T-cell (primary cell): ENCODE measurements around the gene CLASRP. TPM values are rescaled to one million over a fixed set of nuclear protein-coding genes. Genes with fewer than 3 reads are reported as not detected.

Experiments used
- ATAC-seq, 4 experiments: fragments of 200-7000 bp in 3 of 4; fragments of 150-1000 bp in 1 of 4; cut with Tn5 transposase; replicated peaks in 1 of 4; 1 replicate in 3 of 4; 2 replicates in 1 of 4; pipeline ENCODE4 v1.10.0; 2021; ENCODE audit warnings: moderate library complexity in 3 of 4, mild to moderate bottlenecking in 2 of 4, moderate number of reproducible peaks in 1 of 4
- CTCF ChIA-PET, 2 donors: fragments of 300-600 bp; sonication (Branson Sonifier 250); formaldehyde crosslinking; loops; one replicate each; lab custom pipeline; 2022; ENCODE audit warnings: antibody characterized with exemption in 2 of 2; lab: Charles Lee
- POLR2A ChIA-PET, 2 donors: fragments of 300-600 bp; sonication (Branson Sonifier 250); formaldehyde crosslinking; loops; one replicate each; lab custom pipeline; 2022; ENCODE audit warnings: antibody characterized with exemption in 2 of 2; lab: Charles Lee
- DNase-seq, 35 experiments: peaks; one replicate each; pipeline versions ENCODE4 v3.0.0 to v3.0.0-alpha.2; 2013 to 2023
- H3K27ac ChIP-seq: one replicate; pipeline ENCODE4 v1.5.1; 2013; ENCODE audit warnings: low read length
- H3K27me3 ChIP-seq, 2 experiments: replicated peaks in 1 of 2; 1 replicate in 1 of 2; 2 replicates in 1 of 2; pipeline versions ENCODE4 v1.6.1 to v1.7.0; 2013; ENCODE audit warnings: low read length in 1 of 2, mixed read lengths in 1 of 2; ENCODE audit not compliant: control insufficient read depth in 2 of 2, insufficient read depth in 2 of 2; ENCODE audit errors: extremely low read depth in 1 of 2
- H3K36me3 ChIP-seq, 2 donors: 1 replicate in 1 of 2; 2 replicates in 1 of 2; pipeline versions ENCODE4 v1.6.1 to v1.7.0; 2013; ENCODE audit warnings: low read length in 1 of 2; ENCODE audit not compliant: control insufficient read depth in 2 of 2, insufficient read depth in 1 of 2; ENCODE audit errors: extremely low read depth in 1 of 2
- H3K4me1 ChIP-seq, 2 experiments: 1 replicate in 1 of 2; 2 replicates in 1 of 2; pipeline versions ENCODE4 v1.6.1 to v1.7.0; 2013; ENCODE audit warnings: low read length in 2 of 2, mixed read lengths in 1 of 2; ENCODE audit not compliant: insufficient read depth in 2 of 2, control insufficient read depth in 1 of 2; ENCODE audit errors: extremely low read depth in 1 of 2
- H3K4me3 ChIP-seq, 2 donors: 1 replicate in 1 of 2; 2 replicates in 1 of 2; pipeline versions ENCODE4 v1.5.1 to v1.7.0; 2013; ENCODE audit warnings: mild to moderate bottlenecking in 2 of 2, low read length in 1 of 2, moderate library complexity in 1 of 2; ENCODE audit not compliant: control insufficient read depth in 1 of 2; ENCODE audit errors: extremely low read depth in 1 of 2
- H3K9me3 ChIP-seq: 2 replicates; pipeline ENCODE4 v1.7.0; 2013
- H3K27ac Mint-ChIP-seq, 2 donors: one replicate each; pipeline ENCODE4 v1.8.0; 2020 to 2021; ENCODE audit warnings: mild to moderate bottlenecking in 2 of 2, mixed read lengths in 2 of 2
- H3K27me3 Mint-ChIP-seq, 2 donors: one replicate each; pipeline ENCODE4 v1.8.0; 2021 to 2022; ENCODE audit warnings: mixed read lengths in 2 of 2
- H3K36me3 Mint-ChIP-seq: one replicate; pipeline ENCODE4 v1.8.0; 2021; ENCODE audit warnings: mixed read lengths
- H3K4me1 Mint-ChIP-seq, 3 donors: one replicate each; pipeline ENCODE4 v1.8.0; 2020 to 2022; ENCODE audit warnings: mixed read lengths in 3 of 3, mild to moderate bottlenecking in 1 of 3
- H3K4me3 Mint-ChIP-seq, 3 donors: one replicate each; pipeline ENCODE4 v1.8.0; 2020 to 2022; ENCODE audit warnings: mild to moderate bottlenecking in 3 of 3, mixed read lengths in 3 of 3, moderate library complexity in 3 of 3
- H3K9me3 Mint-ChIP-seq, 3 donors: one replicate each; pipeline ENCODE4 v1.8.0; 2020 to 2022; ENCODE audit warnings: mixed read lengths in 3 of 3
- WGBS: methylation state at CpG from one replicate; pipeline ENCODE4 v1.1.5; 2013; ENCODE audit warnings: missing lambda C conversion rate; ENCODE audit not compliant: insufficient coverage; 5-methylcytosine and 5-hydroxymethylcytosine counted together
- total RNA-seq, 35 experiments: library from RNA in 6 of 35; stranded (reverse) in 6 of 35; fragments of 120-200 nt in 1 of 35; gene quantifications; one replicate each; pipeline versions ENCODE4 v1.2.1 to v1.2.4 and lab custom pipeline; 2013 to 2026

CLASRP gene
- total RNA-seq, 5 donors from 2014 or later (not counting 1 experiment from before 2014, with no cell fraction given) = 141 to 153 (median 149) TPM

- Histone ChIP-seq H3K27me3 (no peaks in the 10 kb centered on the region), H3K9me3 (no peaks in the 10 kb centered on the region), H3K36me3 (peaks cover 8 to 58% of the 10 kb centered on the region in 2 donors), H3K4me3 (no peak overlapping the region), H3K4me1 (peaks cover 8 to 53% of the 10 kb centered on the region in 2 experiments), H3K27ac (no peak overlapping the region)
- Mint-ChIP-seq H3K4me1 (peaks cover 44 to 48% (median 46%) of the 10 kb centered on the region in 3 donors), H3K4me3 (peak overlapping the region; percentile 37 to 100 (median 96)), H3K36me3 (peaks cover 25% of the 10 kb centered on the region), H3K27me3 (no peaks in the 10 kb centered on the region), H3K9me3 (no peaks in the 10 kb centered on the region), H3K27ac (peak overlapping the region in 1 of 2 donors; percentile 55)
- ChIA-PET CTCF (interaction anchor here in 1 of 2 donors (1.1 kb wide), 1 partner anchor 19 kb away, joined by 3 read pairs; no protein-coding TSS in a partner anchor), POLR2A (no interaction called here)
- 90% methylated on average over 2 of the region's 6 CpGs for WGBS
- ATAC-seq = no peak
- DNase-seq = no peak
These were observed 2.3 kb downstream of the CLASRP start for GRCh38 chr19:45041125-45041524.

- ChIA-PET CTCF (no interaction called here), POLR2A (no interaction called here)
- H3K4me3 Mint-ChIP-seq = no peak overlapping the region
- Histone ChIP-seq H3K9me3 (no peaks in the 10 kb centered on the region), H3K4me1 (peaks cover 2 to 39% of the 10 kb centered on the region in 2 experiments), H3K27me3 (no peaks in the 10 kb centered on the region), H3K36me3 (peaks cover 8 to 57% of the 10 kb centered on the region in 2 donors), H3K27ac (no peak overlapping the region), H3K4me3 (no peak overlapping the region)
- WGBS = 96% methylated on average over 12 of the region's 14 CpGs
- H3K27me3 Mint-ChIP-seq = no peaks in the 10 kb centered on the region
- ATAC-seq = no peak
- peaks cover 53 to 61% (median 53%) of the 10 kb centered on the region in 3 donors for H3K4me1 Mint-ChIP-seq
- peaks cover 24% of the 10 kb centered on the region for H3K36me3 Mint-ChIP-seq
- DNase-seq = no peak
- no peaks in the 10 kb centered on the region for H3K9me3 Mint-ChIP-seq
- no peak overlapping the region for H3K27ac Mint-ChIP-seq
These were observed 7.0 kb downstream of the CLASRP start for GRCh38 chr19:45045671-45046353.

GRCh38 chr19:45046355-45046754, 7.5 kb downstream of the CLASRP start:
- no peaks in the 10 kb centered on the region for H3K9me3 Mint-ChIP-seq
- H3K4me1 ChIP-seq = peaks cover 2 to 34% of the 10 kb centered on the region in 2 experiments
- H3K36me3 ChIP-seq = peaks cover 8 to 52% of the 10 kb centered on the region in 2 donors
- H3K4me3 Mint-ChIP-seq = no peak overlapping the region
- no peak overlapping the region for H3K27ac ChIP-seq
- no peak for ATAC-seq
- H3K4me1 Mint-ChIP-seq = peaks cover 50 to 56% (median 51%) of the 10 kb centered on the region in 3 donors
- DNase-seq = no peak
- WGBS = 86% methylated on average over 2 of the region's 7 CpGs
- peak overlapping the region in 1 of 2 donors; percentile 28 for H3K27ac Mint-ChIP-seq
- peaks cover 21% of the 10 kb centered on the region for H3K36me3 Mint-ChIP-seq
- ChIA-PET POLR2A (no interaction called here), CTCF (no interaction called here)
- no peaks in the 10 kb centered on the region for H3K27me3 ChIP-seq
- no peaks in the 10 kb centered on the region for H3K9me3 ChIP-seq
- H3K4me3 ChIP-seq = no peak overlapping the region
- no peaks in the 10 kb centered on the region for H3K27me3 Mint-ChIP-seq

- no peaks in the 10 kb centered on the region for H3K9me3 Mint-ChIP-seq
- ATAC-seq (peak in 1 of 4 experiments; percentile 61), DNase-seq (no peak)
- Histone ChIP-seq H3K36me3 (peaks cover 11 to 48% of the 10 kb centered on the region in 2 donors), H3K4me3 (no peak overlapping the region), H3K9me3 (no peaks in the 10 kb centered on the region), H3K27me3 (no peaks in the 10 kb centered on the region), H3K4me1 (peaks cover 2 to 26% of the 10 kb centered on the region in 2 experiments), H3K27ac (no peak overlapping the region)
- no peaks in the 10 kb centered on the region for H3K27me3 Mint-ChIP-seq
- peak overlapping the region; percentile 77 to 82 for H3K27ac Mint-ChIP-seq
- peaks cover 43 to 48% (median 46%) of the 10 kb centered on the region in 3 donors for H3K4me1 Mint-ChIP-seq
- peaks cover 17% of the 10 kb centered on the region for H3K36me3 Mint-ChIP-seq
- CTCF ChIA-PET = no interaction called here
- H3K4me3 Mint-ChIP-seq = peak overlapping the region in 2 of 3 donors; percentile 7 to 21
- POLR2A ChIA-PET = interaction anchor here (0.6 to 0.8 kb wide), 2 partner anchors 12 to 326 kb away, joined by 3 read pairs; no protein-coding TSS in a partner anchor
- no CpG with 5 or more reads among the region's 7 CpGs for WGBS
These were observed 8.4 kb downstream of the CLASRP start for GRCh38 chr19:45047188-45047797.

GRCh38 chr19:45049073-45049736, 10.4 kb downstream of the CLASRP start:
- DNase-seq = no peak
- CTCF ChIA-PET = no interaction called here
- H3K4me3 Mint-ChIP-seq = no peak overlapping the region
- peaks cover 15 to 54% of the 10 kb centered on the region in 2 donors for H3K36me3 ChIP-seq
- H3K9me3 ChIP-seq = no peaks in the 10 kb centered on the region
- ATAC-seq = no peak
- H3K27ac Mint-ChIP-seq = peak overlapping the region in 1 of 2 donors; percentile 55
- peaks cover 25% of the 10 kb centered on the region for H3K36me3 Mint-ChIP-seq
- H3K4me3 ChIP-seq = no peak overlapping the region
- H3K27me3 ChIP-seq = no peaks in the 10 kb centered on the region
- POLR2A ChIA-PET = no interaction called here
- H3K9me3 Mint-ChIP-seq = no peaks in the 10 kb centered on the region
- peaks cover 41 to 48% (median 46%) of the 10 kb centered on the region in 3 donors for H3K4me1 Mint-ChIP-seq
- H3K27ac ChIP-seq = no peak overlapping the region
- H3K4me1 ChIP-seq = peaks cover 2 to 22% of the 10 kb centered on the region in 2 experiments
- no peaks in the 10 kb centered on the region for H3K27me3 Mint-ChIP-seq
- 87% methylated on average over 8 of the region's 8 CpGs for WGBS

- DNase-seq (no peak), ATAC-seq (no peak)
- no peaks in the 10 kb centered on the region for H3K9me3 Mint-ChIP-seq
- peaks cover 2 to 16% of the 10 kb centered on the region in 2 experiments for H3K4me1 ChIP-seq
- H3K9me3 ChIP-seq = no peaks in the 10 kb centered on the region
- H3K27ac Mint-ChIP-seq = peak overlapping the region in 1 of 2 donors; percentile 2
- no peak overlapping the region for H3K27ac ChIP-seq
- H3K36me3 Mint-ChIP-seq = peaks cover 30% of the 10 kb centered on the region
- no peaks in the 10 kb centered on the region for H3K27me3 Mint-ChIP-seq
- CTCF ChIA-PET = interaction anchor here in 1 of 2 donors (0.5 kb wide), 1 partner anchor 543 kb away, joined by 5 read pairs; no protein-coding TSS in a partner anchor
- H3K4me3 ChIP-seq = no peak overlapping the region
- H3K36me3 ChIP-seq = peaks cover 15 to 54% of the 10 kb centered on the region in 2 donors
- H3K27me3 ChIP-seq = no peaks in the 10 kb centered on the region
- H3K4me3 Mint-ChIP-seq = no peak overlapping the region
- peaks cover 38 to 44% (median 44%) of the 10 kb centered on the region in 3 donors for H3K4me1 Mint-ChIP-seq
- POLR2A ChIA-PET = no interaction called here
- WGBS = 97% methylated on average over 5 of the region's 6 CpGs
These were observed 11.2 kb downstream of the CLASRP start for GRCh38 chr19:45050036-45050435.
